Measurements from ENCODE around the gene UGT1A7.
"Not testable (repeated sequence)": the region's sequence is repeated elsewhere in the genome, so short reads cannot be mapped to it uniquely, and the experiment has no call there.

Gene UGT1A7

DNA sequence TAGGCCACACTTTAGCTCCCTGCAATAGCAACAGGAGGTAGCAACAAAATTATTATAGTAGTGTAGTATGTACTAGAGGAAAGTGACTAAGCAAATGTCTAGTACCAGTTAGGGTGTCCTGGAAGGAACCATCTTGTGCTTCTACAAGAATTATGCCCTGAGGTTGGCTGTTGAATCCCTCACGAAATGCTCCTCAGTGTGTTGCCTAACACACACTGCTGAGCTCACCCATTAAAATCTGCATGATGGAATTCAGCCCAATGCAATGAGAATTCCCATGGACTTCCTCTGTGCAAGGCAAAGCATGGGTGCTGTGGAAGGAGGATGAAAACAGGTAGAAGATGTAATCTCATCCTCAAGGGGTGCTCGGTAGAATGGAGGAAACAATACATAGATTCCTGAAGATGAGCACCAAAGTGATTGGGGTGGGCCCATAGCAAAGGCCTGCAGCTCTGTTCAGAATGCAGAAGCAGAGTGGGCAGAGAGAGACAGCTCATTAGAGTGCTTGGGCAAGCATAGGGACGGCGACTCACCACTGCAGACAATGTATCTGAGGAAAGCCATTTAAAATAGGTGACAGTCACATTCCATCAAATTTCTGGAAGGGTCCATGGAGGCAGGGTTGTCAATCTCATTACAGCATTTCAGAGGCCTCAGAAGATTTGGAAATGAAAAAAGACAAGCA, 1.2 kb upstream of the UGT1A7 start:
- no peak for DNase-seq (ENCODE audit: low spot score)

GRCh38 chr2:233684640-233685039, 2.9 kb downstream of the UGT1A7 start:
- no peak for DNase-seq (ENCODE audit: low spot score)

DNA sequence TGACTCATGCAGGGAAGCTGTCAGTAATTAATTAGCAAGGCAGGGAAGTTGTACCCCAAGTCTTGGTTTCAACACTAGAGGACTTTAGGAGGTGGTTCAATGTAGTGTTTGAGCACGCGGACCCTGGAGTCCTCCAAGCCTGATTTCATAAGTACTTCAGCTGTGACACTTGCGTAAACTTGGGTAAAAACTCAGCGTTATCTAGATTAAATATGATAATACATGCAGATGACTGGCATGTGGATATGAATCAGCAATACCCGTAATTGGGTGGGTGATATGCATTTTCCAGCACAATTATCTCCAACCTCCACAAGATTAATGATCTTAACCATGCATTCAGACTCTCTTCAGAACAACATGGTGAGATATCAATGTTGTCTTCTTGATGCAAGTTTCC, 5.2 kb downstream of the UGT1A7 start:
- DNase-seq (ENCODE audit: low spot score) = no peak

DNA sequence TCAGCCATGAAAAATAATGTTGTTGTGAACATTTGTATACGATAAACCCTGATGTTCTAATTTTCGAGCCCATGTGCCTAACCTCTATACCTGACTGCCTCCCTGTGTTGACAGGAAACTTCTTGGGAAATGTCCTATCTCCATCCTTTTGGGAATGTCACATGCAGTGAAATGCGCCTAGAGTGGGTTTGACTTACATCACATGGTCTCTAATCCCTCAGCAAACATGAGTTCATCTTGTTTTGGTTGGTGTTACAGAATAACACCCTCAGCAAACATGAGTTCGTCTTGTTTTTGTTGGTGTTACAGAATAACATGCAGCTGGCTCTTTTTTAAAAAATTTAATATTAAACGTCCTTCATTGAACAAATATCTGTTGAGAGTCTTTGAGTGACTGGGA, 6.6 kb downstream of the UGT1A7 start:
- no peak for DNase-seq (ENCODE audit: low spot score)

DNA sequence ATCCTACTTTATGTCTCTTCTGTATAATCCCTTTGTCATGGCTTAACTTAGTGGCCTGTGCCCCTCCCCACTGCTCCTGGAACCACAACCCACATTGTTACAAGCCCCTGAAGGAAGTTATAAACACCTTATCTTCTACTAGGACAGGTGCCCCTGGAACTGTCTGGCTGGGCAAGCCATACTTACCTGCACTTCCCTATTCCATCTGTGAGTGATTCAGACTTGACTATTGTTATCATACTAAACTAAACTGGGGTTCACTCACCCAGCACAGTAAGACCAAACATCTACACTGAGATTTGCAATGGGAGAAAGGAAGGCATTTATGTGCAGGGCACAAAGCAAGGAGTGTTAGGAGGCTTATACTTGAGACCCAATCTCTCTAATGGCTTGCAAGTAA, 7.3 kb downstream of the UGT1A7 start:
- DNase-seq (ENCODE audit: low spot score) = no peak

GRCh38 chr2:233689501-233689900, 7.8 kb downstream of the UGT1A7 start:
- DNase-seq (ENCODE audit: low spot score) = no peak

GRCh38 chr2:233690444-233690843, 8.7 kb downstream of the UGT1A7 start:
- DNase-seq (ENCODE audit: low spot score) = no peak

- DNase-seq (ENCODE audit: low spot score) = no peak
Measured at GRCh38 chr2:233691443-233692433, 10.0 kb downstream of the UGT1A7 start.

DNA sequence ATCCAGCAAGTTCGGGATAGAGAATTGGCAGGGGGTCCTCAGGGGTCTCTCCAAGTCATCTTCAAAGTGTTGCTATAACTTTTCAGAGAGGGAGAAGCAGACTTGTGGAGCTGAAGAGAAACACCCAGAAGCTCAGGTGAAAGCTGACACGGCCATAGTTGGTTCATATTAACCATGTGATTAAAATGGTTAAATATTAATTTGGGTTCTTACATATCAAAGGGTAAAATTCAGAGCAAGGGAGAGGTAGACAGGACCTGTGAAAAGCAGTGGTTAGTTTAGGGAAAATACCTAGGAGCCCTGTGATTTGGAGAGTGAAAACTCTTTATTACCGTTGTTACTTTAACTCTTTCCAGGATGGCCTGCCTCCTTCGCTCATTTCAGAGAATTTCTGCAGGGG, 10.9 kb downstream of the UGT1A7 start, which contains the start of gene UGT1A6:
Gene UGT1A6, plus strand, starts transcription at position 243 of the 400 bp plus-strand sequence. Its CDS starts 115 bp downstream, at position 358.
- no peak for DNase-seq (ENCODE audit: low spot score)

DNA sequence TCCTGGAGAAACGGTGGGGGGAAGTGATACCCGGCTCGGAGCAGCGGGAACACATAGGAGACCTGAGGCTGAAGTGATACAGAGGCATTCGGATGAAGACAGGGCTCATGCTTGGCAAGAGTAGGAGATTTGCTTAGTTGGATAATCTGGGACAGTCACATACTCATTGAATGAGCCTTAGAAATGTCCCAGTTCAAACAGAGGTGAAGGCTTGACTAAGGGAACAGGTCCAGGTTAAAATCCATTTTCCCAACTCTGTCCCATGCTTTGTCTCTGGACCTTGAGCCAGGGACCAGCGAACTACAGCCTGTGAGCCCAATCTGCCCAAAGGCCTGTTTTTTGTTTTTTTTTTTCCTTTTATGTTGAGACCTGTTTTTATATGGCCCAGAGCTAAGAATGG, 12.3 kb downstream of the UGT1A7 start:
- no peak for DNase-seq (ENCODE audit: low spot score)

DNA sequence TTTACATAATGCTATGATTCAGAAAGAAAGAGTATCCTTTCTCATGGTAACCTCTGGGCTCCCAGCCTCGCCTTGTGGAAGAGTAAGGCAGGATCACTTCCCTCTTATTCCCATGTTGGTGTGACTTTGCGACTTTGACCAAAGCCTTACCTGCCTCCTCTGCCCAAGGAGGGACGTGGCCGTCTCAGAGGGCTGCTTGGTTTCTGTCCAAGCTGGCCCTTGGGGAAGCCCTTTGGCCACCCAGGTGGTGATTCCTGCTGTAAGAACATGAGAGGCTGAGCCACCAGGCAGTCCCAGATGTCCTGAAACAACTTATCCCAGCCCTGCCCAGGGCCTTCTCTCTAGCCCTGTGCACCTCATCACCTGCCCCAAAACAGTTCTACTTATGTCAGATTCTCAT, 17.0 kb downstream of the UGT1A7 start:
- DNase-seq (ENCODE audit: low spot score) = no peak

DNA sequence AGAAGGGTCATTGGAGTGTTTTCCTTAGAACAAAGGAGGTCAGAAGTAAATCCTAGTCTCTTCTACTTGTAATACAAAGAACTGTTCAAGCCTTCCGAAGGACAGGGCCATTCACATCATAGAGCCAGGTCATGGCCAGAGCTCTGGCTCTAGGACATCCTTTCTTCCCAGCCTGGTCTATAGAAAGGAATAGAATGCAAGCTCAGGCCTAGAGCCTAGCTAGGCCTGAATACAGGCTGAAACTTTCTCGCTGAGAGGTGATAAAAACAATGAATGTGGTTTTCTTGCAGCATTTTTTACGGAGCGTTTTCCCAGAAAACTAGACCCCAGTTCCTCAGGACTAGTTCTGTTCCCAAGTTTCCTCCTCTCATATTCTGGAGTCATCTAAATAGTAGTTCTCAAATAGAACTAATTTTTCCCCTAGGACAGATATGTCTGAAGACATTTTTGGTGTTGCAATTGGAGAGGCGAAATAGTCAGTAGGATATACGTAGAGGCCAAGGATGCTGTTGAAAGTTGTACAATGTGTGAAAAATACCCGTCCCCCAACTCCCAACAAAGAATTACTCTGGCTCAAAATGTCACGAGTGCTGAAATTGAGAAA, 17.8 kb downstream of the UGT1A7 start:
- no peak for DNase-seq (ENCODE audit: low spot score)

DNA sequence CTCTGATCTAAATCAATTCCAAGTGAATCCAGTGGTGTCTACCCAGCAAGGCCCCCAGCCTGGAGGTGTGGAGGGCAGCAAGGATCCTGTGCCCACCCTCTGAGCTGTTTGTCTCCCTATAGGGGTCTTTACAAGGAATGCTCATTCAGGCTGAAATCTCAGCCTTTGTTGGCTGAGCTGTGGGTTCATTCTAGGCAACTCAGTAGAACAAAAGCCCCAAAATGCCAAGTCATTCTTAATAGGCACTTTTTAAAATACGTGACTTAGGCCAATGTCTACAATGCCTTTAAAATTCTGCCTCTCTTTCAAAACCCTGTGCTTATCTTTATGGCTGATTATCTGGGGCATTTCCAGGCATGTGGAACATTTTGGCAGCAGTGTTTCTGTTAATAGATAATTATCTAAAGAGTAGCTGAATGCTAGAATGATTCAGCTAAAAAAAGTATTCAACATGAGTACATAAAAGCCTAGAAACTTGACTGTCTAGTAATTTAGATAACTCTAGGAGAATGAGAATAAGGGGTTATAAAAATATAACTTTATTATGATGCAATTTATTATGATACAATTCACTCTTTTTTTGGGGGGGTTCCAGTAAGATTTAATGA, 18.4 kb downstream of the UGT1A7 start:
- DNase-seq (ENCODE audit: low spot score) = no peak

DNA sequence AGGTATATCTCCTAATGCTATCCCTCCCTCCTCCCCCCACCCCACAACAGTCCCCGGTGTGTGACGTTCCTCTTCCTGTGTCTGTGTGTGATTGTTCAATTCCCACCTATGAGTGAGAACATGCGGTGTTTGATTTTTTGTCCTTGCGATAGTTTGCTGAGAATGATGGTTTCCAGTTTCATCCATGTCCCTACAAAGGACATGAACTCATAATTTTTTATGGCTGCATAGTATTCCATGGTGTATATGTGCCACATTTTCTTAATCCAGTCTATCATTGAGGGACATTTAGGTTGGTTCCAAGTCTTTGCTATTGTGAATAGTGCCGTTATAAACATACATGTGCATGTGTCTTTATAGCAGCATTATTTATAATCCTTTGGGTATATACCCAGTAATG, 19.1 kb downstream of the UGT1A7 start:
- not testable (repeated sequence) for DNase-seq (ENCODE audit: low spot score)

GRCh38 chr2:233702238-233702637, 20.5 kb downstream of the UGT1A7 start:
- DNase-seq (ENCODE audit: low spot score) = no peak

- no peak for DNase-seq (ENCODE audit: low spot score)
Measured at GRCh38 chr2:233705911-233706506, 24.3 kb downstream of the UGT1A7 start.

GRCh38 chr2:233706720-233707119, 25.0 kb downstream of the UGT1A7 start:
- DNase-seq (ENCODE audit: low spot score) = no peak

DNA sequence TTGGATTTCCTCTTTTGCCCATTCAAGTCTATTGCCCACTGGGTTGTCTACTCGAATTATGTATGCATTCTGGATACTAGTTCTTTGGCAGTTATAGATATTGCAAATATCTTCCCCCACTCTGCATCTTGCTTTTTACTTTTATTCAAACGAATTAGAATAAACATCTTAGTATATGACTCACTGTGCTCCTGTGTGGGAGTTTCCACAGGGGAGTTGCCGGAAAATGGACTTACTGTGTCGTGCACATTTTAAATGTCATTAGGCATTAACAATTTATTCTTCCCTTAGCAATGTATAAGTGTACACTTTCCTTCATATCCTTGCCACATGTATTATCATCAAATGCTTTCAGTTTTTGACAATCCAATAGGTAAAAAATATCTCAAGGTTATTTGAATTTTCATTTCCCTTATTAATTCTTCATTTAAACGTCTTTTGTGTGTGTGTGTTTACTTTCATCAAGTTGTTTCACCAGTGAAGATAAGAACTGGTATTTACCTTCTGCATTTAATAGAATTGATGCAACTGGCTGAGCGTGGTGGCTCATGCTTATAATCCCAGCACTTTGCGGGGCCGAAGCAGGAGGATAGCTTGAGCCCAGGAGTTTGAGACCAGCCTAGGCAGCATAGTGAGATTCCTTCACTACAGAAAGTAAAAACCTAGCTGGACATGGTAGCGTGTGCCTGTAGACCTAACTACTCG, 26.4 kb downstream of the UGT1A7 start:
- peak; percentile 70 for DNase-seq (ENCODE audit: low spot score)

GRCh38 chr2:233708942-233709341, 27.2 kb downstream of the UGT1A7 start:
- no peak for DNase-seq (ENCODE audit: low spot score)

GRCh38 chr2:233711312-233712008, 29.8 kb downstream of the UGT1A7 start:
- DNase-seq (ENCODE audit: low spot score) = peak; percentile 65

Data from COLO829 (cell line).